HG02852 (cell line): ENCODE measurements around the gene ZNF506.
"Not testable (repeated sequence)": the region's sequence is repeated elsewhere in the genome, so short reads cannot be mapped to it uniquely, and the experiment has no call there.

Experiments
- ATAC-seq: cut with Tn5 transposase; IDR thresholded peaks from one replicate; pipeline ENCODE4 v1.9.1; 2021; ENCODE audit warnings: mild to moderate bottlenecking, moderate library complexity; ENCODE audit not compliant: unreplicated experiment

The ZNF506 gene

GRCh38 chr19:19745496-19746285, 75.9 kb downstream of the ZNF506 start:
- no peak for ATAC-seq

DNA sequence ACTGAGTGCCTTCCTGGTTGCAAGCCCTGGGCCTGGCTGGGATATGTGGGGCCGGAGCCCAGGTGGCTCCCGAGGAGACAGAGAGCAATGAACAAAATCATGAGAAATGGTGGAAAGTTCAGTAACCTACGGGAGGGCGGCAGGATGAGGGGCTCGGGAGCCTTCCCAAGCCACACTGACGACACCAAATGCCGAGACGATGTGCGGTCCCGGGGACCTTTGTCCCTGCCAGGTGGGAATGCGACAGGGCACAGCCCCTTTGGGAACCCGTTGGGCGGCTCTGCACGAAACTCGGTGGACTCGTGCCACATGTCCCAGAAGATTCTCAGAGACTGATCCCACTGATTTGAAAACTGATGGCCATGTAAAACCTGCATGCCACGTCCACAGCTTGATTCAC, 76.9 kb downstream of the ZNF506 start:
- no peak for ATAC-seq

DNA sequence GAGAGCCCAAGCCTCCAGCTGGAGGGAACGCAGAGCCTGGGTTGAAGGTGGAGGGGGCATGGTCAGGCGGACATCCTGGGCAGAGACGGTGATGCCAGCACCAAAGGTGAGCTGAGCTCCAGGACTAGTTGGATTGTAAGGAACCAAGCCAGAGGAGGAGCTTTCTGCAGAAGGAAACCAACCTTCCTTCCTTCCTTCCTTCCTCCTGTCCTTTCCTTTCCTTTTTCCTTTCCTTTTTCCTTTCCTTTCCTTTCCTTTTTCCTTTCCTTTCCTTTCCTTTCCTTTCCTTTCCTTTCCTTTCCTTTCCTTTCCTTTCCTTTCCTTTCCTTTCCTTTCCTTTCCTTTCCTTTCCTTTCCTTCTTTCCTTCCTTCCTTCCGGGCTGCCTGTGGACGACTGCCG, 77.6 kb downstream of the ZNF506 start:
- not testable (repeated sequence) for ATAC-seq

DNA sequence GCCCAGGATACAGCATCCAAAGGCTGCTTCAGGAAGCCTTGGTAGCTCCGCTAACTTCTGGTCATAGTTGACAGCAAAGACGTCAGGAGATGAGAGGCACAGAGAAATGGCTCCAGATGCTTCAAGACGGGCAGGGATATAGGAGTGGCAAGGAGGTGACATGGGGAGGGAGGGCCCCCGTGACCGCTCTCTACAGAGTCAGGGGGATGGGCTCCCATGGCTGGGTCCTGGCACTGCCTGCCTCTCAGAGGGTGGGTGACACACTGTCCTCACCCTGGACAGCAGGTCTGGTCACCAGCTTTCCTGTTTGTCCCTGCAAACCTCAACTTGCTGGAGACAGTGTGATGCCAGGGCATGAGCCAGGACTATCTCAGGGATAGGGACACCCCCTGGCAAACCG, 78.4 kb downstream of the ZNF506 start:
- ATAC-seq = no peak

DNA sequence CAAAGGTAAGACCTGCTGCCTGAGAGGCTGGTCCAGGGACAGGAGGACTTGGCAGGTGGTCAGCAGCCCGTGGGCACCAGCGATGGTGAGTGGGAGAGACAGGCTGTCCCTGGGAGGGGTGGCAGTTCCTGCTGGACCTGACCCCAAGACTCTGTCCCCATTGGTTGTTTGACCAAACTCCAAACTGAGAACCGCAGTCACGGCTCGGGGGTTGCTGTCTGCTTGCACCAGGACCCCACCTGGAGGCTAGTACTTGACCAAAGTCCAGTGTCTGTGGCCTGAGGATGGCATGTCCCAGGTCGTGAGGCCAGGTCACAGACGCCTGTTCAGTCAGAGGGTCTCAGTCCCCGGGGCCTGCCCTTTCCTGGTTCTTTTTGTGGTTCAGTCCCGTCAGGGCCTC, 78.8 kb downstream of the ZNF506 start:
- no peak for ATAC-seq
